Mucosa of stomach (tissue), 1 donor: ENCODE measurements around the gene SKAP1.
"Not testable (repeated sequence)": the region's sequence is repeated elsewhere in the genome, so short reads cannot be mapped to it uniquely, and the experiment has no call there.

Source experiments
- H3K27me3 ChIP-seq: one replicate; pipeline ENCODE4 v1.7.0; 2013; ENCODE audit warnings: mild to moderate bottlenecking, low read length; ENCODE audit not compliant: control insufficient read depth, insufficient read depth
- H3K36me3 ChIP-seq: one replicate; pipeline ENCODE4 v1.7.0; 2013; ENCODE audit warnings: low read length; ENCODE audit not compliant: control insufficient read depth, insufficient read depth
- H3K4me1 ChIP-seq: one replicate; pipeline ENCODE4 v1.7.0; 2013; ENCODE audit warnings: mild to moderate bottlenecking, low read length; ENCODE audit not compliant: control insufficient read depth, insufficient read depth
- H3K4me3 ChIP-seq: one replicate; pipeline ENCODE4 v1.7.0; 2013; ENCODE audit warnings: low read length
- H3K9ac ChIP-seq: one replicate; pipeline ENCODE4 v1.7.0; 2013; ENCODE audit warnings: mild to moderate bottlenecking, low read length, moderate library complexity
- H3K9me3 ChIP-seq: one replicate; pipeline ENCODE4 v1.7.0; 2013; ENCODE audit warnings: mild to moderate bottlenecking, low read length, moderate library complexity; ENCODE audit not compliant: control insufficient read depth
- donor health status: Pancreatic carcinoma.

Gene SKAP1

DNA sequence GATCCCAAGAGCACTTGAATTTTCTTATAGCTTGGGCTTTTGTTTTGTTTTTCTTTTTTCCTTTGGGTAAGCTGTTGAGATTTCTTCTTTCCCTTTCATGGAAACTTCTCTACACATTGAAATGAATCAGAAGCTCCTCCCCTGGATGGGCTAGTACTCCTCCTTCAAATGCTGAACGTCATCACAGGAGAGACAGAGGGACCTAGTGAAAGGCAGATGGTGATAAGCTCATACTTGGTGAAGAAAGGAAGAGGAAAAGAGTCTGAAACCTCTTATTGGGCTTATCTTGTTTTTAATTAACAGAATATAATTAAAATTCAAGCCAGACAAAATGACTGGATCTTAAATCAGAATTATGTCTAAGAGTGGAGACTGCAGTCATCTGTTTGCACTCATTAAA, 175.1 kb downstream of the SKAP1 start:
- H3K27me3 ChIP-seq = peaks cover 4% of the 10 kb centered on the region

GRCh38 chr17:48253975-48254374, 176.0 kb downstream of the SKAP1 start:
- no peak overlapping the region for H3K9ac ChIP-seq
- no peak overlapping the region for H3K4me3 ChIP-seq
- no peaks in the 10 kb centered on the region for H3K4me1 ChIP-seq
- H3K27me3 ChIP-seq = peaks cover 4% of the 10 kb centered on the region
- no peaks in the 10 kb centered on the region for H3K36me3 ChIP-seq
- no peaks in the 10 kb centered on the region for H3K9me3 ChIP-seq

More for the DNA sequence above, 175.1 kb downstream of the SKAP1 start:
- Histone ChIP-seq H3K36me3 (no peaks in the 10 kb centered on the region), H3K4me3 (no peak overlapping the region), H3K9me3 (no peaks in the 10 kb centered on the region), H3K9ac (no peak overlapping the region), H3K4me1 (no peaks in the 10 kb centered on the region)

DNA sequence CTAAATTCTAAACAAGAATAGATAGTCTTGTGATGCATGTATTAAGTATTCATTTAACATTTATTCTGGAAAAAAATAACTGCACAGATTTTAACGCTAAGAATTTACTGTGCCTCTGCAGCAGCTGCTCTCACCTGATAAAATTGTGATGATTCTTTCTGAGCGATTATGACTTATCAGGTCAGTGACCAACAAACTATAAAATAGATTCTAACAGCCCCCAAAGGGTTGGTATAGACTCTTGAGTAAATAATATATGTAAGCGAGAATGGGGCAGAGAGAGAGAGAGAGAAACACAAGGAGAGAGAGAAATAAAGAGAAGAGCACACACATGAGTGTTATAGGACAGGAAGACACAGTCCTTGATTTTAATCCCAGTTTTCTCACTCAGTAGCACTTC, 178.1 kb downstream of the SKAP1 start:
- H3K4me3 ChIP-seq = no peak overlapping the region
- H3K9me3 ChIP-seq = no peaks in the 10 kb centered on the region
- H3K9ac ChIP-seq = no peak overlapping the region
- H3K4me1 ChIP-seq = no peaks in the 10 kb centered on the region
- no peaks in the 10 kb centered on the region for H3K36me3 ChIP-seq
- H3K27me3 ChIP-seq = peaks cover 4% of the 10 kb centered on the region

DNA sequence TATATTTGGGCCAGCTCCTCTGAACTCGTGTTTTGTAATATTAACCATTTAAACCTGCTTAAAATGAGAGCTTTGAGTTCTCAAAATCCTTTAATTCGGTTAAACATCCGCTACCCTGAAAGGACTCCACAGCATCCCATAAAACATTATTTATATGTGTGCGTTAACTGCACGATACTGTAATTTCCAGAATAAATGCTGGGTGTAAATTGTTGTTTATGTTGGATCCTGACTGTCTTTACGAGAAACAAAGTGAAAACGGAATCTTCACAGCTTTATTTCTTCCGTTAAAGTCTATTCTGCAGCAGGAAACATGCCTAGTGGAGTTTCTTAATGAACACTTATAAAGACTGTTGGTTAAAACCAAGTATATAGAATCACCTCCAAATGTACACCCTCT, 179.1 kb downstream of the SKAP1 start:
- H3K36me3 ChIP-seq = no peaks in the 10 kb centered on the region
- no peak overlapping the region for H3K9ac ChIP-seq
- H3K4me3 ChIP-seq = no peak overlapping the region
- H3K4me1 ChIP-seq = no peaks in the 10 kb centered on the region
- no peaks in the 10 kb centered on the region for H3K9me3 ChIP-seq
- H3K27me3 ChIP-seq = peaks cover 4% of the 10 kb centered on the region

DNA sequence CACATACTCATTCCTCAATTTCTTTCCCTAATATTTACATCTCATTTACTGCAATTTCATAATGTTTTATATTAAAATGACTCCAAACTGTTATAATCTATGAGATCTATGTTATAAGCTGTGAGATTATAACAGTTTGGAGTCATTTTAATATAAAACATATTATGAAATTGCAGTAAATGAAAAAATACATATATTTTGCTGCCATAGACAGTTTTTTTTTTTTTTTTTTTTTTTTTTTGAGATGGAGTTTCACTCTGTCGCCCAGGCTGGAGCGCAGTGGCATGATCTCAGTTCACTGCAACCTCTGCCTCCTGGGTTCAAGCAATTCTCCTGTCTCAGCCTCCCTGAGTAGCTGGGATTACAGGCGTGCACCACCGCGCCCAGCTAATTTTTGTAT, 180.0 kb downstream of the SKAP1 start:
- H3K9me3 ChIP-seq, H3K36me3 ChIP-seq, H3K4me3 ChIP-seq, H3K27me3 ChIP-seq, H3K9ac ChIP-seq, H3K4me1 ChIP-seq: not testable (repeated sequence)

- no peaks in the 10 kb centered on the region for H3K27me3 ChIP-seq
- H3K4me1 ChIP-seq = no peaks in the 10 kb centered on the region
- no peaks in the 10 kb centered on the region for H3K36me3 ChIP-seq
- no peak overlapping the region for H3K9ac ChIP-seq
- H3K4me3 ChIP-seq = no peak overlapping the region
- no peaks in the 10 kb centered on the region for H3K9me3 ChIP-seq
Observed at GRCh38 chr17:48247603-48248002, 182.4 kb downstream of the SKAP1 start.

- no peaks in the 10 kb centered on the region for H3K36me3 ChIP-seq
- no peaks in the 10 kb centered on the region for H3K9me3 ChIP-seq
- H3K4me1 ChIP-seq = no peaks in the 10 kb centered on the region
- H3K27me3 ChIP-seq = no peaks in the 10 kb centered on the region
- H3K9ac ChIP-seq = no peak overlapping the region
- H3K4me3 ChIP-seq = no peak overlapping the region
Observed at GRCh38 chr17:48247038-48247437, 183.0 kb downstream of the SKAP1 start.

GRCh38 chr17:48246612-48247011, 183.4 kb downstream of the SKAP1 start:
- Histone ChIP-seq H3K4me3 (no peak overlapping the region), H3K4me1 (no peaks in the 10 kb centered on the region), H3K27me3 (no peaks in the 10 kb centered on the region), H3K9me3 (no peaks in the 10 kb centered on the region), H3K9ac (no peak overlapping the region), H3K36me3 (no peaks in the 10 kb centered on the region)

- not testable (repeated sequence) for H3K27me3 ChIP-seq, H3K4me3 ChIP-seq, H3K36me3 ChIP-seq, H3K9me3 ChIP-seq, H3K4me1 ChIP-seq, H3K9ac ChIP-seq
Observed at GRCh38 chr17:48245465-48246033, 184.5 kb downstream of the SKAP1 start.

- Histone ChIP-seq H3K27me3 (no peaks in the 10 kb centered on the region), H3K9me3 (no peaks in the 10 kb centered on the region), H3K36me3 (no peaks in the 10 kb centered on the region), H3K4me1 (no peaks in the 10 kb centered on the region), H3K9ac (no peak overlapping the region), H3K4me3 (no peak overlapping the region)
Observed at GRCh38 chr17:48244814-48245213, 185.2 kb downstream of the SKAP1 start.

DNA sequence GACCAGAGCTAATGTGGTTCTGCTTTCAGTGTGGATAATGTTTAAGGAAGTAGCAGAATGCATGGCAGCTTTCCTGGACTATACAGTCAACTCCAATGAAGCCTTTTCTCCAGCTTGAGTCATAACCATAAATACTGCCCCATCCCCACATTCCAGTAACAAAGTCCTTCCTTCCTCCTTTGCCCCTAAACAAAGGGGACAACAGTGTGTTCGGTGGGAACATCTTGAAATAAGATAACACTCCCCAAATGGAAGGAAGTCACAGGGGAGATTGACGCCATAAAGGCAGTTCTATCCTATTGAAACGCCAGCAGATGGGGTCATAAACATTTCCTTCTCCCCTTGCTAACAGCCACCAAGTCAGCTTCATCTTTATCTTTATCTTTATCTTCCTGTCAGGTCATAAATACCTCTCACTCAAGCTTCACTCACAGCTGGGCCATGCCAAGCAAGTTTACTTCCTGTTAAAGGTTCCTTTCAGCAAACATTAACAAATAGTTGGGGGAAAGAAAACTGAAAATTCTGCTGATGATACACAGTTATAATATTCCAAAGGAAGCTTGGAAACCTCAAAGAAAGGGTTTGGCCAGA, 185.8 kb downstream of the SKAP1 start:
- no peaks in the 10 kb centered on the region for H3K9me3 ChIP-seq
- H3K27me3 ChIP-seq = no peaks in the 10 kb centered on the region
- H3K36me3 ChIP-seq = no peaks in the 10 kb centered on the region
- H3K4me1 ChIP-seq = no peaks in the 10 kb centered on the region
- no peak overlapping the region for H3K4me3 ChIP-seq
- H3K9ac ChIP-seq = no peak overlapping the region

DNA sequence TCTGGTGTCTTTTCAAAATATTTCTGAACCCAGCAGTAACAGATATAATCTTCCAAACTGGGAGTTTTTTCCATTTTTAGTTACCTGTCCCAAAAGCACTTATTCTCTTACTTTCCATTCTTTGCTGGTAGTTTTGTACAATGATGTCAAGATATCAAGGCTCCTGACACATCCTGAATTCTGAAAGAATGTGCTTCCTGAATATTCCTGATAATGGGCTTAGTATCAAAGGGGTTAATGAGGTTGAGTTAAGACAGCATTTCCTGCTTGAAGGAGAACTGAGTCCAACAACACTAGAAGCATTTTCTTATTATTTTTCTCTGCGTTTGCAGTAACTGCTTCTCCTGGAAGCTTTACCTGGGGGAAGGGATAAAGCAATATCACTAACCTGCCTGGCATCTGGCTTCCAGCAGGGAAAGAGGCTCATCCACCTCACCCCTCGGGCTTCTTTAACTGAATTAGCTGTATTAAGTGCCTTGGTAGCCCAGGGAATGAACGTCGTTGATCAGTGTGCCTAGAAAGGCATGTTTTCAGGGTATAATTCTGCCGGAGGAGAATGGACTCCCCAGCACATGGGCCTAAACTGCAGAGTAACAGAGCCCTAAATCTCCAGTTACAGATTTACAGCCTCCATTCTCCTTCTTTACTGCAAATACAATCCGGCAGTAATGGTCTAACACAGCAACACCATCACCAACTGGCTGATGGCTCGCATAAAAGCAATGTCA, 188.1 kb downstream of the SKAP1 start:
- Histone ChIP-seq H3K27me3 (no peaks in the 10 kb centered on the region), H3K4me1 (no peaks in the 10 kb centered on the region), H3K36me3 (no peaks in the 10 kb centered on the region), H3K9ac (no peak overlapping the region), H3K9me3 (no peaks in the 10 kb centered on the region), H3K4me3 (no peak overlapping the region)
